Astrocyte of the cerebellum (primary cell): Measurements from ENCODE around the gene GLI3.

ENCODE experiments used
- DNase-seq: peaks from one replicate; pipeline ENCODE4 v3.0.0-alpha.2; 2011; ENCODE audit warnings: low read depth
- H3K4me3 ChIP-seq: 2 replicates; pipeline ENCODE4 v1.5.1; 2011; ENCODE audit warnings: mild to moderate bottlenecking, low read depth, low read length, moderate library complexity
- in situ Hi-C: cut with HindIII; loops from 2 replicates; pipeline ENCODE4 v1.10.0; 2017; ENCODE audit warnings: low sequenced_read_pairs
- TF ChIP-seq, protein P1 (sequence below): IDR thresholded peaks from 2 replicates; pipeline ENCODE4 v1.5.1; 2012; ENCODE audit warnings: low read length, low read depth, moderate library complexity, mild to moderate bottlenecking; ENCODE audit errors: missing control alignments

Gene GLI3

DNA sequence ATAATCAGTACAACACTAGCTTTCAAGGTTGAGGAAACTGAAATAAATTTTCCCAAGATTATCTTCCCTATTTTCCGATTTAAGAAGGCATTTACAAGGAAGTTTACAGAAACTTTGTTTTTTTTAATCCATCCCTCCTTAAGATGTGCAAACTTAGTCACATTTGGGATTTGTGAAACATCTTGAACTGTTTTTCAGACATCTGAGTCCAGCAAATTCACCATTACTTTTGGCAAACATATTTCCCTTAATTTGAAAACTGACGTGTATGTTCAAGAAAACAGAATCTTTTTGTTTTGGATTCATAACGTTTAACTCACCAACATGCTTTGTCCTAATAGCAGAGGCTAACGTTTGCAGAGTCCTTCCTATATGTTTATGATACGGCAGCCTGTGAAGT lies 19.5 kb downstream of the GLI3 start:
- TF ChIP-seq, protein P1, sequence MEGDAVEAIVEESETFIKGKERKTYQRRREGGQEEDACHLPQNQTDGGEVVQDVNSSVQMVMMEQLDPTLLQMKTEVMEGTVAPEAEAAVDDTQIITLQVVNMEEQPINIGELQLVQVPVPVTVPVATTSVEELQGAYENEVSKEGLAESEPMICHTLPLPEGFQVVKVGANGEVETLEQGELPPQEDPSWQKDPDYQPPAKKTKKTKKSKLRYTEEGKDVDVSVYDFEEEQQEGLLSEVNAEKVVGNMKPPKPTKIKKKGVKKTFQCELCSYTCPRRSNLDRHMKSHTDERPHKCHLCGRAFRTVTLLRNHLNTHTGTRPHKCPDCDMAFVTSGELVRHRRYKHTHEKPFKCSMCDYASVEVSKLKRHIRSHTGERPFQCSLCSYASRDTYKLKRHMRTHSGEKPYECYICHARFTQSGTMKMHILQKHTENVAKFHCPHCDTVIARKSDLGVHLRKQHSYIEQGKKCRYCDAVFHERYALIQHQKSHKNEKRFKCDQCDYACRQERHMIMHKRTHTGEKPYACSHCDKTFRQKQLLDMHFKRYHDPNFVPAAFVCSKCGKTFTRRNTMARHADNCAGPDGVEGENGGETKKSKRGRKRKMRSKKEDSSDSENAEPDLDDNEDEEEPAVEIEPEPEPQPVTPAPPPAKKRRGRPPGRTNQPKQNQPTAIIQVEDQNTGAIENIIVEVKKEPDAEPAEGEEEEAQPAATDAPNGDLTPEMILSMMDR, result no peak
- in situ Hi-C loops, result no loop called here
- no peak overlapping the region for H3K4me3 ChIP-seq
- no peak for DNase-seq

DNA sequence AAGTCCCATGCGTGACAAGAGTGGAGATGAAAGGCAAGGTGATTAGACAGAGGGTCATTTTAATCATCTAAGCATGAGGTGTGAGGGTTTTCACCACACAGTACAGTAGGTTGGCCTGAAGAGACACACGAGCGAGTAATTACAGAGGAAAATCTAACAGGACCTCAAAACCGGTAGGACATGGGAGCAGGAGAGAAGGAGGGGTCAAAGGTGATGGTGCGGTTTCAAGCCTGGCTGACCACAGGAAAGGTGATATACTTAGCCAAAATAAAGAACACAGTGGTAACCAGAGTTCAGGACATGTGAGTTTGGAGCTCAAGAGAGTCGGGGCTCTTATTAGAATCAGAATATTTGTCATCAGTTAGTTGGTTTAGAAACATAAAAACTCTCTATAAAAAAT lies 20.0 kb downstream of the GLI3 start:
- in situ Hi-C loops, result no loop called here
- no peak overlapping the region for H3K4me3 ChIP-seq
- no peak for DNase-seq
- TF ChIP-seq, protein P1, result no peak

DNA sequence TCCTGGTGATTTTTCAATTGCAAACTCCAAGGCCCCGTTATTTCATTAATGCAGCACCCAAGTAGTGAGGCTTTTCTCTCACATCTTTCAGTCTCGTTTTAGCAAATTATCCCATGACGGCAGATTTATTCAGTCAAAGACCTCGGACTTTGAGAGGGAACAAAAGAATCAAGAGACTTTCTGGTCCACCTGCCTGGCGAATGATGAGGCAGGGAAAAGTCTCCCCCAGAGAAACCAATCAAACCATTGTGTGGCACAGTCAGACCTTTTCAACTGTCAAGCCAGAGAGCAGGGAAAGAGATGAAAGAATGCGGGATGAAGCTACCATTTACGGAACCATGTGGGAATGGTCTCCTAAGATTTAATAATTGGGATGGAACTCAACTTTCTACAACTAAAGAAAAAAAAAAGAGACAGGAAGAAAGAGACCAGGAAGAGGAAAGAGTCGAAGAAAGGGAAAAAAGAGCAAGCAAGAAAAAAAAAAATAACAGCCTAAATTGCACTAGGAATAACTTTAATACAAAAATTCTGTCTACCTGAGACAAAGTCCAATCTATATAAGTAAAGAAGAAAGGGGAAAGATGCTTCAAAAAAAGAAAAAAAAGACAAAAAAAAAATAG lies 22.8 kb downstream of the GLI3 start:
- TF ChIP-seq, protein P1, result no peak
- H3K4me3 ChIP-seq, result no peak overlapping the region
- in situ Hi-C loops, result no loop called here
- no peak for DNase-seq

DNA sequence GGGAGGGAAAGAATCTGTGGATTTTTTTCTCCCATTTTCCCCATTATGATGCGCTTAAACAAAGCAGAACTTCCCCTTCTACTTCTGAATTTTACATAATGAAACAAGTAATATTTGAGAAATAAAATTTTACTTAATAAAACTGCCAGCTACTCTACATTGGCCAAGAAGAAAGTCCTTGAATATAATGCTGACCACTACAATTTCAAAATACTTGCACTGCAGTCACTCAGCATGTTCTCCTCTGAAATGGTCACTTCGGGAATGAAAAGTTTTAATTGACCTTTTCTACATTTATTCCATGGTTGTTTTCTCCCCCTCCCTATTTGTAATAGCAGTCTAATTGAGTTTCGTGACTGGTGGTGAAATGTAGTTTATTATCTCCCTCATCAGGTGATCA lies 23.9 kb downstream of the GLI3 start:
- H3K4me3 ChIP-seq, result no peak overlapping the region
- TF ChIP-seq, protein P1, result no peak
- in situ Hi-C loops, result no loop called here
- no peak for DNase-seq

DNA sequence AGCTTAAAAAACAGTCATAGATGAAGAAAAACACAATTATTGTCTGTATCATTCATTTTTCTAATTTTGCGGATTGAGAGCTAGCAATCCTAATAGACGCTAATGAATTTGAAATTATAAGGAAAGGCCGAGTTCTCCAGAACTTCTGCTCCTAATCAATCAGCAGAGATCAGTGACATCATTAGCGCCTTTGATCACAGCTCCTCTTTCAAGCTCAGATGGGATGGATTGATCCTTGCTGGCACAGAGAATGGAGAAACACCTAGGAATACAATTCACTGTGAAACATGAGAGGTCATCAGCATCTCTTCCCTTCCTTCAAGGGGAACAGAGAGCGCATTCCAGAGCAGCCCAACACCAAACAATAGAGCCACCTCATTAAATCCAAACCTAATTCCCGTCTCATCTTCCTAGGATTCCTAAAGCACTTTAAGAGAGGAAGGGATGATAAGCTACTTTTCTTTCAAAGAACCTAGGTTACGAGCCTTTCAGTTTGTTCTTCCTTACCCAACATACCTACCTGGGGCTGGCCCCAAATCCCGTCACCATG lies 24.4 kb downstream of the GLI3 start:
- no peak overlapping the region for H3K4me3 ChIP-seq
- DNase-seq, result no peak
- TF ChIP-seq, protein P1, result no peak
- in situ Hi-C loops, result no loop called here

DNA sequence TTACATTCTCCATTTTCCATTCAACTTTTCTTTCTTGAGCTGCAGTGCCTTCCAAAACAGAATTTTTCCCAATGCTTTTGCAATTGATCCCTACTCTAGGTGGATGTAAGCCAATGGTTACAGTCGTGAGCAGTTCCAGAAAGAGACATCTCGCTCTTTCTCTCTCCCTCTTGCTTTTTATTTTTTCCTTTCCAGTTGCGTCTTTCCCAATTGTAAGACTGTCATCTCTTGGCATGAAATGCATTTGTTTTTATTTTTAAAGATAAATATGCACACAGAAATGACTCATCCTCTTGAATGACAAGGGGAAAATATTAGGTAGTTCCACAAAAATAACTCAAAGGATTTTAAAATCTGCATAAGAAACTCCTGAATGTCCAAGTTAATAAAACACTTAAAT lies 25.1 kb downstream of the GLI3 start:
- H3K4me3 ChIP-seq, result no peak overlapping the region
- in situ Hi-C loops, result no loop called here
- TF ChIP-seq, protein P1, result no peak
- no peak for DNase-seq
